HCT116 (cell line): ENCODE measurements around the gene FAM98B. TPM values are rescaled to one million over a fixed set of nuclear protein-coding genes. Genes with fewer than 3 reads are reported as not detected.

Experiments used
- ATAC-seq: fragments of 200-7000 bp; cut with Tn5 transposase; 2 replicates; pipeline ENCODE4 v1.9.1; 2020; ENCODE audit warnings: mild to moderate bottlenecking, moderate library complexity
- BruUV-seq: library from RNA; stranded (reverse); fragments of 400-500 nt; replicated peaks from 2 replicates; lab custom pipeline; 2021; lab: Mats Ljungman, UMichigan
- CTCF ChIA-PET: fragments of 300-600 bp; sonication (Branson Sonifier 250); formaldehyde crosslinking; loops from one replicate; lab custom pipeline; 2021; ENCODE audit warnings: antibody characterized with exemption; lab: Charles Lee
- POLR2A ChIA-PET: fragments of 300-600, 350-600 bp; sonication (Branson Sonifier 250); formaldehyde crosslinking; loops from one replicate; lab custom pipeline; 2021; ENCODE audit warnings: antibody characterized with exemption; lab: Charles Lee
- RAD21 ChIA-PET, 2 experiments: fragments of 300-600 bp; sonication (Branson Sonifier 250); formaldehyde crosslinking; loops; one replicate each; lab custom pipeline; 2023; ENCODE audit warnings: low total read pairs in 2 of 2; ENCODE audit not compliant: uncharacterized antibody in 2 of 2, unreplicated experiment in 2 of 2, low non-redundant PET in 1 of 2; lab: Charles Lee
- DNase-seq: peaks from one replicate; pipeline ENCODE4 v3.0.0-alpha.2; 2010; ENCODE audit warnings: low read depth, low spot score
- H2AFZ ChIP-seq: fragments of 200-600 bp; shearing (Covaris generic), sonication (generic); 2 replicates; pipeline ENCODE4 v1.6.1; 2017; ENCODE audit warnings: low read depth, mixed run types, mixed read lengths, antibody characterized with exemption, low read length; ENCODE audit not compliant: poor library complexity, severe bottlenecking
- H3K27ac ChIP-seq: 2 replicates; pipeline ENCODE4 v1.5.1; 2012; ENCODE audit warnings: low read depth, low read length
- H3K27me3 ChIP-seq: fragments of 200-600 bp; sonication (generic); 2 replicates; pipeline ENCODE4 v1.6.1; 2016; ENCODE audit warnings: mixed run types, low read length, mixed read lengths; ENCODE audit not compliant: insufficient read depth
- H3K36me3 ChIP-seq, 2 experiments: fragments of 200-500 bp in 1 of 2; fragments of 200-600 bp in 1 of 2; sonication (Bioruptor generic) in 1 of 2; sonication (generic) in 1 of 2; 2 replicates each; pipeline versions ENCODE4 v1.5.1 to v1.6.1; 2014 to 2016; ENCODE audit warnings: low read length in 2 of 2, inconsistent platforms in 1 of 2, mixed read lengths in 1 of 2, mixed run types in 1 of 2; ENCODE audit not compliant: insufficient read depth in 2 of 2, control insufficient read depth in 1 of 2
- H3K4me1 ChIP-seq, 2 experiments: fragments of 200-600 bp in 1 of 2; sonication (generic) in 1 of 2; 2 replicates each; pipeline versions ENCODE4 v1.5.1 to v1.6.1; 2012 to 2017; ENCODE audit warnings: low read length in 2 of 2, inconsistent platforms in 1 of 2, mild to moderate bottlenecking in 1 of 2, mixed read lengths in 1 of 2, mixed run types in 1 of 2, moderate library complexity in 1 of 2; ENCODE audit not compliant: insufficient read depth in 2 of 2, control insufficient read depth in 1 of 2
- H3K4me2 ChIP-seq: fragments of 200-600 bp; sonication (generic); 2 replicates; pipeline ENCODE4 v1.6.1; 2017; ENCODE audit warnings: mixed run types, low read length, mixed read lengths
- H3K4me3 ChIP-seq, 2 experiments: fragments of 200-600 bp in 1 of 2; sonication (generic) in 1 of 2; replicated peaks in 1 of 2; 2 replicates each; pipeline ENCODE4 v1.5.1; 2011 to 2016; ENCODE audit warnings: low read length in 2 of 2, control low read depth in 1 of 2, low read depth in 1 of 2, mild to moderate bottlenecking in 1 of 2, mixed read lengths in 1 of 2, mixed run types in 1 of 2
- H3K79me2 ChIP-seq: fragments of 200-600 bp; sonication (generic); 2 replicates; pipeline ENCODE4 v1.6.1; 2017; ENCODE audit warnings: mild to moderate bottlenecking, mixed run types, low read length, moderate library complexity, mixed read lengths; ENCODE audit not compliant: insufficient read depth
- H3K9ac ChIP-seq: fragments of 200-600 bp; sonication (generic); 2 replicates; pipeline ENCODE4 v1.6.1; 2016; ENCODE audit warnings: low read length, mixed read lengths
- H3K9me2 ChIP-seq: fragments of 200-600 bp; sonication (generic), shearing (Covaris generic); 2 replicates; pipeline ENCODE4 v1.6.1; 2017; ENCODE audit warnings: mixed run types, mild to moderate bottlenecking, moderate library complexity; ENCODE audit not compliant: insufficient read depth
- H3K9me3 ChIP-seq, 2 experiments: fragments of 200-500 bp in 1 of 2; fragments of 200-600 bp in 1 of 2; sonication (Bioruptor generic) in 1 of 2; sonication (generic) in 1 of 2; 2 replicates each; pipeline ENCODE4 v1.6.1; 2014 to 2017; ENCODE audit warnings: low read length in 2 of 2, mixed read lengths in 2 of 2, inconsistent platforms in 1 of 2, low read depth in 1 of 2, mild to moderate bottlenecking in 1 of 2, mixed run types in 1 of 2, moderate library complexity in 1 of 2; ENCODE audit not compliant: control insufficient read depth in 1 of 2, insufficient read depth in 1 of 2
- H4K20me1 ChIP-seq: fragments of 200-600 bp; sonication (generic), shearing (Covaris generic); 2 replicates; pipeline ENCODE4 v1.6.1; 2017; ENCODE audit warnings: mixed run types, mild to moderate bottlenecking, moderate library complexity; ENCODE audit not compliant: insufficient read depth
- CBX3 ChIP-seq: IDR thresholded peaks from 2 replicates; pipeline ENCODE4 v1.6.1; 2012; ENCODE audit warnings: low read depth
- CEBPB ChIP-seq: IDR thresholded peaks from 2 replicates; pipeline ENCODE4 v1.6.1; 2012; ENCODE audit warnings: low read depth
- ELF1 ChIP-seq: IDR thresholded peaks from 2 replicates; pipeline ENCODE4 v1.6.1; 2012; ENCODE audit warnings: low read depth, borderline replicate concordance
- EZH2 ChIP-seq: fragments of 200-600 bp; sonication (generic); IDR thresholded peaks from 2 replicates; pipeline ENCODE4 v1.6.1; 2017; ENCODE audit warnings: antibody characterized with exemption, mixed run types
- FOSL1 ChIP-seq: IDR thresholded peaks from 2 replicates; pipeline ENCODE4 v1.6.1; 2012; ENCODE audit warnings: low read depth
- JUND ChIP-seq: IDR thresholded peaks from 2 replicates; pipeline ENCODE4 v1.6.1; 2012
- RAD21 ChIP-seq: IDR thresholded peaks from 2 replicates; pipeline ENCODE4 v1.6.1; 2012; ENCODE audit warnings: low read depth, mild to moderate bottlenecking
- SIN3A ChIP-seq: IDR thresholded peaks from 2 replicates; pipeline ENCODE4 v1.6.1; 2012; ENCODE audit warnings: low read depth
- SP1 ChIP-seq: IDR thresholded peaks from 2 replicates; pipeline ENCODE4 v1.6.1; 2012; ENCODE audit warnings: low read depth
- SRF ChIP-seq: IDR thresholded peaks from 2 replicates; pipeline ENCODE4 v1.6.1; 2012; ENCODE audit warnings: low read depth
- TCF7L2 ChIP-seq: IDR thresholded peaks from 2 replicates; pipeline ENCODE4 v1.7.0; 2011; ENCODE audit warnings: borderline replicate concordance, inconsistent platforms; ENCODE audit not compliant: insufficient read depth, insufficient read length; ENCODE audit errors: extremely low read depth
- YY1 ChIP-seq: IDR thresholded peaks from 2 replicates; pipeline ENCODE4 v1.6.1; 2011; ENCODE audit warnings: low read length, low read depth, moderate library complexity, mild to moderate bottlenecking; ENCODE audit not compliant: insufficient replicate concordance; ENCODE audit errors: extremely low read depth
- ZFX ChIP-seq: fragments of 450-650 bp; IDR thresholded peaks from 2 replicates; pipeline ENCODE4 v1.6.1; 2017
- ZNF274 ChIP-seq: fragments of 200-500 bp; sonication (Bioruptor generic); IDR thresholded peaks from 2 replicates; pipeline ENCODE4 v1.6.1; 2014; ENCODE audit warnings: mild to moderate bottlenecking, low read depth, low read length, inconsistent platforms
- intact Hi-C: fragments of 100-400 bp; cut with micrococcal nuclease; formaldehyde crosslinking; loops from 2 replicates; pipeline ENCODE4 v1.10.0; 2022
- total RNA-seq: library from RNA; stranded (reverse); gene quantifications from one replicate; pipeline ENCODE4 v1.2.1, GENCODE V29; 2021; ENCODE audit not compliant: unreplicated experiment
- TF ChIP-seq, protein P1 (sequence below): IDR thresholded peaks from 2 replicates; pipeline ENCODE4 v1.6.1; 2012
- TF ChIP-seq, protein P2 (sequence below): IDR thresholded peaks from 2 replicates; pipeline ENCODE4 v1.6.1; 2011; ENCODE audit warnings: mild to moderate bottlenecking, low read length, moderate library complexity; ENCODE audit not compliant: insufficient replicate concordance; ENCODE audit errors: extremely low read depth
- TF ChIP-seq, protein P3 (sequence below): IDR thresholded peaks from 2 replicates; pipeline ENCODE4 v1.6.1; 2012

Gene FAM98B
- total RNA-seq, 1 experiment from 2014 or later: 44.3 TPM

- no peak overlapping the region for H2AFZ ChIP-seq
- no peak overlapping the region for H3K9ac ChIP-seq
- intact Hi-C loops: no loop called here
- H3K79me2 ChIP-seq: no peaks in the 10 kb centered on the region
- no peak overlapping the region for H3K4me2 ChIP-seq
- RAD21 ChIA-PET: no interaction called here
- CTCF ChIA-PET: no interaction called here
- no peak for TF ChIP-seq ELF1
- TF ChIP-seq CBX3: no peak
- no peak for TF ChIP-seq EZH2
- TF ChIP-seq ZNF274: no peak
- TF ChIP-seq ZFX: no peak
- no peak for TF ChIP-seq SP1
- no peak for TF ChIP-seq SRF
- TF ChIP-seq YY1: no peak
- TF ChIP-seq, protein P1, sequence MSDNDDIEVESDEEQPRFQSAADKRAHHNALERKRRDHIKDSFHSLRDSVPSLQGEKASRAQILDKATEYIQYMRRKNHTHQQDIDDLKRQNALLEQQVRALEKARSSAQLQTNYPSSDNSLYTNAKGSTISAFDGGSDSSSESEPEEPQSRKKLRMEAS: no peak
- TF ChIP-seq, protein P2, sequence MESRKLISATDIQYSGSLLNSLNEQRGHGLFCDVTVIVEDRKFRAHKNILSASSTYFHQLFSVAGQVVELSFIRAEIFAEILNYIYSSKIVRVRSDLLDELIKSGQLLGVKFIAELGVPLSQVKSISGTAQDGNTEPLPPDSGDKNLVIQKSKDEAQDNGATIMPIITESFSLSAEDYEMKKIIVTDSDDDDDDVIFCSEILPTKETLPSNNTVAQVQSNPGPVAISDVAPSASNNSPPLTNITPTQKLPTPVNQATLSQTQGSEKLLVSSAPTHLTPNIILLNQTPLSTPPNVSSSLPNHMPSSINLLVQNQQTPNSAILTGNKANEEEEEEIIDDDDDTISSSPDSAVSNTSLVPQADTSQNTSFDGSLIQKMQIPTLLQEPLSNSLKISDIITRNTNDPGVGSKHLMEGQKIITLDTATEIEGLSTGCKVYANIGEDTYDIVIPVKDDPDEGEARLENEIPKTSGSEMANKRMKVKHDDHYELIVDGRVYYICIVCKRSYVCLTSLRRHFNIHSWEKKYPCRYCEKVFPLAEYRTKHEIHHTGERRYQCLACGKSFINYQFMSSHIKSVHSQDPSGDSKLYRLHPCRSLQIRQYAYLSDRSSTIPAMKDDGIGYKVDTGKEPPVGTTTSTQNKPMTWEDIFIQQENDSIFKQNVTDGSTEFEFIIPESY: no peak
- no peak for TF ChIP-seq FOSL1
- TF ChIP-seq JUND: no peak
- TF ChIP-seq, protein P3, sequence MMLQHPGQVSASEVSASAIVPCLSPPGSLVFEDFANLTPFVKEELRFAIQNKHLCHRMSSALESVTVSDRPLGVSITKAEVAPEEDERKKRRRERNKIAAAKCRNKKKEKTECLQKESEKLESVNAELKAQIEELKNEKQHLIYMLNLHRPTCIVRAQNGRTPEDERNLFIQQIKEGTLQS: no peak
- TF ChIP-seq RAD21: no peak
- no peak for TF ChIP-seq TCF7L2
- no peak for TF ChIP-seq CEBPB
- no peak for TF ChIP-seq SIN3A
- TF ChIP-seq, all 23 proteins: peak for 0
- no peaks in the 10 kb centered on the region for H3K9me2 ChIP-seq
- no TSS peak for BruUV-seq
- H3K4me3 ChIP-seq: no peak overlapping the region
- no peaks in the 10 kb centered on the region for H3K9me3 ChIP-seq
- POLR2A ChIA-PET: no interaction called here
- H3K36me3 ChIP-seq: no peaks in the 10 kb centered on the region; a peak in 1 of 4 replicates
- no peak for ATAC-seq
- no peak overlapping the region for H3K27ac ChIP-seq
- no peaks in the 10 kb centered on the region for H3K4me1 ChIP-seq
- no peaks in the 10 kb centered on the region for H3K27me3 ChIP-seq
- DNase-seq: no peak
- no peaks in the 10 kb centered on the region for H4K20me1 ChIP-seq
Measured at GRCh38 chr15:38504680-38505467, 50.9 kb downstream of the FAM98B start.
